BJ (cell line): Measurements from ENCODE around the gene ADARB2. TPM values are rescaled to one million over a fixed set of nuclear protein-coding genes. Genes with fewer than 3 reads are reported as not detected.

Source experiments
- CTCF ChIA-PET: fragments of 350-600 bp; formaldehyde crosslinking; extraction: SDS; loops from one replicate; lab custom pipeline; 2021; ENCODE audit warnings: antibody characterized with exemption, inconsistent platforms; lab: Yijun Ruan, JAX
- POLR2A ChIA-PET: fragments of 300-600 bp; sonication (Branson Sonifier 250); formaldehyde crosslinking; extraction: SDS; loops from one replicate; lab custom pipeline; 2021; ENCODE audit warnings: antibody characterized with exemption; lab: Charles Lee
- DNase-seq: peaks from one replicate; pipeline ENCODE4 v3.0.0-alpha.2; 2011; ENCODE audit warnings: low read depth
- H3K27me3 ChIP-seq: 2 replicates; pipeline ENCODE4 v1.6.0; 2011; ENCODE audit warnings: low read length; ENCODE audit not compliant: control insufficient read depth, insufficient read depth
- H3K36me3 ChIP-seq: 2 replicates; pipeline ENCODE4 v1.5.1; 2011; ENCODE audit warnings: low read length; ENCODE audit not compliant: control insufficient read depth, insufficient read depth
- H3K4me3 ChIP-seq: 2 replicates; pipeline ENCODE4 v1.5.1; 2011; ENCODE audit warnings: low read depth, mild to moderate bottlenecking, control low read depth, low read length
- CTCF ChIP-seq: IDR thresholded peaks from 2 replicates; pipeline ENCODE4 v1.5.1; 2011; ENCODE audit warnings: low read depth, mild to moderate bottlenecking, control low read depth, inconsistent platforms, low read length, moderate library complexity; ENCODE audit not compliant: insufficient read depth
- polyA plus RNA-seq: library from polyadenylated mRNA; depleted of rRNA; stranded (reverse); fragments of >200 nt; gene quantifications from 2 replicates; pipeline ENCODE4 v1.2.3, GENCODE V29; 2011

ADARB2 gene
- polyA plus RNA-seq, 1 experiment: not detected

- no peak for TF ChIP-seq CTCF
- H3K27me3 ChIP-seq: no peaks in the 10 kb centered on the region
- ChIA-PET CTCF (no interaction called here), POLR2A (no interaction called here)
- H3K4me3 ChIP-seq: no peak overlapping the region
- H3K36me3 ChIP-seq: no peaks in the 10 kb centered on the region
- no peak for DNase-seq
These were observed 122.0 kb downstream of the ADARB2 start for GRCh38 chr10:1615186-1615954.

GRCh38 chr10:1613511-1613910 lies 123.8 kb downstream of the ADARB2 start:
- ChIA-PET CTCF (no interaction called here), POLR2A (no interaction called here)
- no peak for TF ChIP-seq CTCF
- H3K4me3 ChIP-seq: no peak overlapping the region
- no peaks in the 10 kb centered on the region for H3K36me3 ChIP-seq
- no peak for DNase-seq
- no peaks in the 10 kb centered on the region for H3K27me3 ChIP-seq

GRCh38 chr10:1612908-1613307 lies 124.4 kb downstream of the ADARB2 start:
- no peak for TF ChIP-seq CTCF
- ChIA-PET CTCF (no interaction called here), POLR2A (no interaction called here)
- no peak for DNase-seq
- H3K27me3 ChIP-seq: no peaks in the 10 kb centered on the region
- no peak overlapping the region for H3K4me3 ChIP-seq
- H3K36me3 ChIP-seq: no peaks in the 10 kb centered on the region

GRCh38 chr10:1611936-1612550 lies 125.3 kb downstream of the ADARB2 start:
- DNase-seq: no peak
- ChIA-PET CTCF (no interaction called here), POLR2A (no interaction called here)
- H3K4me3 ChIP-seq: no peak overlapping the region
- no peaks in the 10 kb centered on the region for H3K36me3 ChIP-seq
- no peak for TF ChIP-seq CTCF
- H3K27me3 ChIP-seq: no peaks in the 10 kb centered on the region

GRCh38 chr10:1610986-1611770 lies 126.1 kb downstream of the ADARB2 start:
- ChIA-PET POLR2A (no interaction called here), CTCF (no interaction called here)
- H3K36me3 ChIP-seq: no peaks in the 10 kb centered on the region
- no peak for TF ChIP-seq CTCF
- no peak overlapping the region for H3K4me3 ChIP-seq
- DNase-seq: no peak
- H3K27me3 ChIP-seq: no peaks in the 10 kb centered on the region
